Activated T-cell treated with anti-CD3 and anti-CD28 coated beads, Interleukin-2, amount 50 U/mL, for 24 hours (primary cell): Measurements from ENCODE around the gene TMIGD1.

Source experiments
- DNase-seq: peaks from one replicate; pipeline ENCODE4 v3.0.0-alpha.2; 2020
- H3K27ac Mint-ChIP-seq: 2 replicates; pipeline ENCODE4 v1.8.0; 2020; ENCODE audit warnings: mild to moderate bottlenecking, mixed read lengths
- H3K27me3 Mint-ChIP-seq: 2 replicates; pipeline ENCODE4 v1.8.0; 2020; ENCODE audit warnings: mixed read lengths
- H3K36me3 Mint-ChIP-seq: 2 replicates; pipeline ENCODE4 v1.8.0; 2020; ENCODE audit warnings: low read depth, mixed read lengths
- H3K4me1 Mint-ChIP-seq: 2 replicates; pipeline ENCODE4 v1.8.0; 2020; ENCODE audit warnings: low read depth, mixed read lengths
- H3K4me3 Mint-ChIP-seq: 2 replicates; pipeline ENCODE4 v1.8.0; 2020; ENCODE audit warnings: mild to moderate bottlenecking, moderate library complexity, mixed read lengths
- H3K9me3 Mint-ChIP-seq: 2 replicates; pipeline ENCODE4 v1.8.0; 2020; ENCODE audit warnings: mixed read lengths

TMIGD1 gene

GRCh38 chr17:30296499-30297080 is 37.3 kb downstream of the TMIGD1 start:
- Mint-ChIP-seq H3K27me3 (no peaks in the 10 kb centered on the region), H3K9me3 (no peaks in the 10 kb centered on the region), H3K4me1 (peaks cover 13% of the 10 kb centered on the region), H3K4me3 (no peak overlapping the region), H3K36me3 (no peaks in the 10 kb centered on the region), H3K27ac (no peak overlapping the region)
- DNase-seq = no peak

GRCh38 chr17:30292286-30292858 is 41.5 kb downstream of the TMIGD1 start:
- peak overlapping the region; percentile 60 for H3K4me3 Mint-ChIP-seq
- no peak for DNase-seq
- H3K36me3 Mint-ChIP-seq = peaks cover 35% of the 10 kb centered on the region
- peak overlapping the region; percentile 47 for H3K27ac Mint-ChIP-seq
- no peaks in the 10 kb centered on the region for H3K9me3 Mint-ChIP-seq
- H3K27me3 Mint-ChIP-seq = no peaks in the 10 kb centered on the region
- H3K4me1 Mint-ChIP-seq = peaks cover 25% of the 10 kb centered on the region

GRCh38 chr17:30291543-30292285 is 42.1 kb downstream of the TMIGD1 start, which contains the start of gene BLMH:
TSS of gene BLMH (minus strand) at chr17:30291944. CDS start at chr17:30291819, 125 bp downstream.
- peak; percentile 92 for DNase-seq

DNA sequence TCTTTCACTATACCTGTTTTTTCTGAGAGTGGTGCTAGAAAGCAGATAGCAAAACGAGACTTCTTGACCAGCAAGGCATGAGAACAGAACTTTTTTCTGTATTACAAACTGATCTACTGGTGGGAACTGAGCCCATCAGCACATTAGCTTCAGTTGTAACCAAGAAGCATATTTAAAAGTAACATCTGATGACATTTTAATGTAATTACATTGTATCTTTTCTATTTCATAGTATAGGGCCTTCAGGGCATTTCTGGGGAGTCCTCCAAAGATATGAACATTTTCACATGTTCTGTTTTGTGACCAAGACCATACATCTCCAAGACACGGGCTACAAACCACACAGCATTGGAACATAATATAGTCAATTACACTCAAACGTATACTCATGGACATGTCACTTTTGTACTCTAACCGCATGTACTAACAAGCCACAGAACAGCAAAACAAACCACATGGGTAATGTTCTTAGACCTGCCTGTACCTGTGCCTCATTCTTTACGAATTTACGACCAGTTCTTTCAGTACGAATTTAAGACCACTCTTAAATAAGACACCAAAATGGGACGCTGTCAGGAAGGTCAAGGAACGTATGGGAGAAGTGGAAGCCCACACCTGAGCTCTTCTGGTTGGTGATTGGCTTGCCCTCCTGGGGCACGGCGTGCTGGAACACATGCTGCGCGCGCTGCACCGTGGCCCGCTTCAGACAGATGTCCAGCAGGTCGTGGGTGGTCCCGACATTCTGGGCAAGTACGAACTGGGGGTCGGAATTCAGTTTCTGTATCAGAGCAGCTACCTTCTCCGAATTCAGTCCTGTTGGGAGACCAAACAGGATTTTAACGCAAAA is 42.9 kb downstream of the TMIGD1 start:
- DNase-seq = no peak
- H3K36me3 Mint-ChIP-seq = peaks cover 48% of the 10 kb centered on the region
- no peaks in the 10 kb centered on the region for H3K9me3 Mint-ChIP-seq
- H3K27ac Mint-ChIP-seq = peak overlapping the region; percentile 96
- peak overlapping the region; percentile 96 for H3K4me3 Mint-ChIP-seq
- no peaks in the 10 kb centered on the region for H3K27me3 Mint-ChIP-seq
- peaks cover 25% of the 10 kb centered on the region for H3K4me1 Mint-ChIP-seq

More at GRCh38 chr17:30291543-30292285, 42.1 kb downstream of the TMIGD1 start, which contains the start of gene BLMH:
- peaks cover 41% of the 10 kb centered on the region for H3K36me3 Mint-ChIP-seq
- peak within 1 kb of the TSS; percentile 96 for H3K4me3 Mint-ChIP-seq
- H3K4me1 Mint-ChIP-seq = peaks cover 25% of the 10 kb centered on the region
- peak within 1 kb of the TSS; percentile 96 for H3K27ac Mint-ChIP-seq
- no peaks in the 10 kb centered on the region for H3K27me3 Mint-ChIP-seq
- H3K9me3 Mint-ChIP-seq = no peaks in the 10 kb centered on the region

- H3K9me3 Mint-ChIP-seq = no peaks in the 10 kb centered on the region
These were observed 43.8 kb downstream of the TMIGD1 start for GRCh38 chr17:30290077-30290476.

GRCh38 chr17:30279156-30279555 is 54.7 kb downstream of the TMIGD1 start:
- Mint-ChIP-seq H3K27me3 (no peaks in the 10 kb centered on the region), H3K4me1 (no peaks in the 10 kb centered on the region), H3K36me3 (peaks cover 90% of the 10 kb centered on the region), H3K4me3 (no peak overlapping the region), H3K9me3 (no peaks in the 10 kb centered on the region), H3K27ac (no peak overlapping the region)
- no peak for DNase-seq

More at GRCh38 chr17:30290077-30290476, 43.8 kb downstream of the TMIGD1 start:
- Mint-ChIP-seq H3K4me3 (peak overlapping the region; percentile 96), H3K27me3 (no peaks in the 10 kb centered on the region), H3K36me3 (peaks cover 57% of the 10 kb centered on the region), H3K4me1 (peaks cover 25% of the 10 kb centered on the region), H3K27ac (no peak overlapping the region)
- no peak for DNase-seq

GRCh38 chr17:30278032-30278431 is 55.8 kb downstream of the TMIGD1 start:
- Mint-ChIP-seq H3K4me3 (no peak overlapping the region), H3K9me3 (no peaks in the 10 kb centered on the region), H3K36me3 (peaks cover 90% of the 10 kb centered on the region), H3K4me1 (no peaks in the 10 kb centered on the region), H3K27ac (no peak overlapping the region), H3K27me3 (no peaks in the 10 kb centered on the region)
- no peak for DNase-seq

DNA sequence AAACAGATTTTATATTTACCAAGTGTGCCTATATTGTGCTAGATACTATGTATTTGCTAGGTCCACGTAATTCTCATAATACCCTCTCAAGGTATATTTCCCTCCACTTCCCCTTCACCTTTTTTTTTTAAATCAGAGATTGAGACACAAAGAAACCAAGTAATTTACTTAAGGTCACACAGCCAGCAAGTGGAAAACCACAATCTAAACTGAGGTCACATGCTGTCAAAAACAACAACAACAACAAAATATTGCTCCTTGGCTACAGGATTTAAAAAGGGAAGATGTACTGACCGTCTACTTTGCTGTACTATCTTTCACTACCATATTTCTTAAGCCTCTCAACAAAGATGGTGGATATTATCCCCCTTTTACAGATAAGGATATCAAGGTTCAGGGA is 57.9 kb downstream of the TMIGD1 start:
- no peak for DNase-seq
- H3K4me1 Mint-ChIP-seq = no peaks in the 10 kb centered on the region
- no peaks in the 10 kb centered on the region for H3K9me3 Mint-ChIP-seq
- no peak overlapping the region for H3K4me3 Mint-ChIP-seq
- no peak overlapping the region for H3K27ac Mint-ChIP-seq
- peaks cover 90% of the 10 kb centered on the region for H3K36me3 Mint-ChIP-seq
- H3K27me3 Mint-ChIP-seq = no peaks in the 10 kb centered on the region

DNA sequence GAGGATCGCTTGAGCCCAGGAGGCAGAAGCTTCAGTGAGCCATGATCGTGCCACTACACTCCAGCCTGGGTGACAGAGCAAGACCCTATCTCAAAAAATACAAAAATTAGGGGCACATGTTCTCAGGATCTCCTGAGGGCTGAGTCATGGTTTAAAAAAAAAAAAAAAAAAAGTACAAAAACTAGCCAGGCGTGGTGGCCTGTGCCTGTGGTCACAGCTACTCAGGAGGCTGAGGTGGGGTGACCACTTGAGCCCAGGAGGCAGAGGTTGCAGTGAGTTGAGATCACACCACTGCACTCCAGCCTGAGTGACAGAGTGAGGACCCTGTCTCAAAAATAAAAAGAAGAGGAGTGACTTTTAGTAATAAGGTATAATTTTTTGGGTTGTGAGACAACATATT is 59.0 kb downstream of the TMIGD1 start:
- peaks cover 90% of the 10 kb centered on the region for H3K36me3 Mint-ChIP-seq
- no peaks in the 10 kb centered on the region for H3K4me1 Mint-ChIP-seq
- H3K27ac Mint-ChIP-seq = no peak overlapping the region
- H3K9me3 Mint-ChIP-seq = no peaks in the 10 kb centered on the region
- no peak for DNase-seq
- no peak overlapping the region for H3K4me3 Mint-ChIP-seq
- no peaks in the 10 kb centered on the region for H3K27me3 Mint-ChIP-seq

GRCh38 chr17:30273373-30273772 is 60.5 kb downstream of the TMIGD1 start:
- DNase-seq = no peak
- Mint-ChIP-seq H3K4me3 (no peak overlapping the region), H3K4me1 (no peaks in the 10 kb centered on the region), H3K36me3 (peaks cover 83% of the 10 kb centered on the region), H3K9me3 (no peaks in the 10 kb centered on the region), H3K27ac (no peak overlapping the region), H3K27me3 (no peaks in the 10 kb centered on the region)

DNA sequence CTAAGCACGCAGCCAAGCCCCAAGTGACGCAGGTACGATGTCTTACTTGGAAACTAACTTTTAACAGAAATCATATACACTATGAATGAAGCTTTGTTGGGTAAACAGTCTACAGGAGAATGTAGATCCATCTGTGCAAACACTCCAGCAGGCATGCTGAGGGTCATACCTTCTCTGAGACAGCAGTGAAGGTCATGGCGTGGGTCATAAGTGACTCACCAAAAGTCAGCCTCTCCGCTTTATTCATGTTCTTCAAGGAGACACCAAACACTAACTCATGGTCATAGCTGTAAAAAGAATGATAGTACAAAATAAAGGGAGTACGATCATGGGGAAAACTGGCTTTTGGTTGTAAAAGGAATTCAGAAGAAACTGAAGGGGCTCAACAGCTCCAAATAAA is 62.8 kb downstream of the TMIGD1 start:
- no peak overlapping the region for H3K27ac Mint-ChIP-seq
- DNase-seq = no peak
- H3K4me3 Mint-ChIP-seq = no peak overlapping the region
- no peaks in the 10 kb centered on the region for H3K4me1 Mint-ChIP-seq
- H3K36me3 Mint-ChIP-seq = peaks cover 87% of the 10 kb centered on the region
- no peaks in the 10 kb centered on the region for H3K27me3 Mint-ChIP-seq
- no peaks in the 10 kb centered on the region for H3K9me3 Mint-ChIP-seq

DNA sequence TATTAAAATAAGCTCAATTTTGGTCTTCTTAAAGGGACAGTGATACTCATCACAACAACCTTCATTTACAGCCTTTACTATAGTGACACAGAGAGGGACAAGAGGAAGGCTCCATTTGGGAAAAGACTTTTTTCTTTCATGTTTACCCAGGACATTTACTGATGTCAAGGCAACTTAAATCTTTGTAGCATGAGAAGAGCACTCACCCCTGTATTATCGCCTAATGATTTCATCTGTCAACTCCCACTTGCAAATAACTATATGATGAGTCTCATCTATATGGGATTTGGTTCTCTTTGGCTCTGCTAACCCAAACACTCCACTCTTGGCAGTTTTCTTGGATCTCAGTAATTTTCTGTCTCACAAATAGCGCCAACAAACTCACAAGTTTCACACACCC is 66.2 kb downstream of the TMIGD1 start:
- DNase-seq = no peak
- Mint-ChIP-seq H3K27ac (no peak overlapping the region), H3K9me3 (no peaks in the 10 kb centered on the region), H3K4me1 (no peaks in the 10 kb centered on the region), H3K4me3 (no peak overlapping the region), H3K36me3 (peaks cover 91% of the 10 kb centered on the region), H3K27me3 (no peaks in the 10 kb centered on the region)
